HG02588 (cell line): Measurements from ENCODE around the gene SUN5.
"Not testable (repeated sequence)": the region's sequence is repeated elsewhere in the genome, so short reads cannot be mapped to it uniquely, and the experiment has no call there.

Source experiments
- ATAC-seq: cut with Tn5 transposase; IDR thresholded peaks from one replicate; pipeline ENCODE4 v1.9.1; 2021; ENCODE audit warnings: mild to moderate bottlenecking, moderate library complexity; ENCODE audit not compliant: unreplicated experiment

The SUN5 gene

DNA sequence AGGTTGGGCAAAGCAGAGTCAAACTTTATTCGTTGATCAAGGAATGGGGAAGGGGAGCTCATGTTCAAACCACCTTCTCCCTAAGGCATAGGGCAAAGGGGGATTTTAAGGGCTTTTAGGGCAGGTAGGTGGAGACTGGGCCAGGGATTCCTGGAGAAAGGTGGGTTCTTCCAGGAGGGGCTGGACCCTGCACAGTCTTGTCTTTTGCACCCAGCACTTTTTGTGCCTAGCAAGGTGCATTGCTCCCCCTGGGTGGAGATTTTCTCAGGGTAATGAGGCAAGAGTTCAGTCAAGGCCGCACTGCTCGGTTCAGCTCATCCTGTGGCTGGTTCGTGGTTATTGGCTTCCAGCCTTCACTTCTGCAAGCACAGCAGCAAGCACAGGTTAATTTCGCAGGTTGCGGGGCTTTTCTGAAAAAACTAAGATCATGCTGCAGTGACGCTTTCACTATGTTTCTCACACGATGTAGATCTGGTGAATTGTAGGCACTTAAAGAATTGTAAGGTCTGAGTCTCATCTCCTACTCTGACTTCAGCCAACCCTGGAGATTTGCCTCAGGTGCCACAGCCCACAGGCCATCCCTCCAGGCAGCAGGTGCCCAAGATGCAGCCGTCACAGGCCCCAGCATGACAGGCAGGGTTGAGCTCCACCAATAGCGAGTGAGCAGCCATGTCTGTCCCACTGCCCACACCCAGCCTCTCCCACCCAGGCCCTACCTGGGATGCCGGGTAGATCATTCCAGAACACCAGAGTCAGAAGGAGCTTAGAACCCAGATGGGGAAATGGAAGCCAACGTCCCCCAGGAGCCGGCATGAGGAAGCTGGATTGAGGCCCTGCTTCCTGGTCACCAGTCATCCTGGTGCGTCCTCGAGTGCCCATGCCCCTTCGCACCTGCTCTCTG, 37.1 kb downstream of the SUN5 start:
- no peak for ATAC-seq

DNA sequence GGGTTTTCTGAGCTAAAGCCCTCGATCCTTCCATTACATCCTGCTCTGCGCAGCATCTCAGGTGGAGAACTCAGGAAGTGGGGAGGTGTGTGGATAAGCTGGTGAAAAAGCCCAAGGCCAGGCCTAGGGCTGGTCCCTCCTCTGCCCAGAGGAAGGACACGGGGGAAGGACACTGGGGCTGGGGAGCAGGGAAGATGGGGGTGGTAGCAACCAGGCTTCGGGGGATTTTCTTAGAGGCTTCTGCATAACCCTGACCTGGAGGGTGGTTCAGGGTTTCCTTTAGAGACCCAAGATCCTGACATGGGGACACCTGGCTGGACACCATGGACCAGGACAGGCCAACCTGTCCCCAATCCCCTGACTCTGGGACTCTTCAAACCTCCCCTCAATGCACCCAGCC, 37.9 kb downstream of the SUN5 start:
- ATAC-seq: no peak

DNA sequence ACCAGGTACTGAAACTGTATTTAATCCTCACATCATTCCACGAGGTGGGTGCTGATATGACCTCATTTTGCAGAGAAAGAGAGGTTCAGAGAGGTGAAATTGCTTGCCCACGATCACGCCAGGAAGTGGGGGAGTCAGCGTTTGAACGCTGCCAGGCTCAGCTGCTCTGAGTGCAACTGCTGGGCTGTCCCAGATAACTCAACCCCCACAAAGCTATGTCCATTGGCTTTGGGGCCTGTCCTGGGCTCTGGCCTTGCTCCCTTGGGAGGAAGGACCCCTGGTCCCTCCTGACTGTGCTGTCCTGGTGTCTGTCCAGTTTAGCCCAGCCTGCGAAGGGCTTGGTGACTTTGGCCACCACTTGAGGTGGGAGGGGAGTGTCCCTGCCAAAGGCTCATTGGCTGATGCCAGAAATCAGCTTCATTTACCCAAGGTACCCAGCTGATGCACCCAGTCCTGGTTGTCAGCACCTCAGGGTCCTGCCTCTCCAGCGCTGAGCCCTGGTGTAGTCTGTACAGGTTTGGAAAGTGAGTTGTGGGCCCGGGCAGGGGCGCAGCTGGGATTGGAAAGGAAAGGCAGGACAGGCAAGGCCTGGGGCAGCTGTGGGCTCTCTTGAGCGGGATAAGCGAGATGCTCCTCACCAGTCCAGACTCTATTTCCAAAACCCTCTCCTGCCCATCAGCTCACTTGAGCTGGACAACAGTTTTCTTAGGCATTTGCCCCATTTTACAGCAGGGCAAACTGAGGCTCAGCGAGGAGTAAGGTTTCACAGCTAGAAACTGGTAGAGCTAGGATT, 38.5 kb downstream of the SUN5 start:
- no peak for ATAC-seq

DNA sequence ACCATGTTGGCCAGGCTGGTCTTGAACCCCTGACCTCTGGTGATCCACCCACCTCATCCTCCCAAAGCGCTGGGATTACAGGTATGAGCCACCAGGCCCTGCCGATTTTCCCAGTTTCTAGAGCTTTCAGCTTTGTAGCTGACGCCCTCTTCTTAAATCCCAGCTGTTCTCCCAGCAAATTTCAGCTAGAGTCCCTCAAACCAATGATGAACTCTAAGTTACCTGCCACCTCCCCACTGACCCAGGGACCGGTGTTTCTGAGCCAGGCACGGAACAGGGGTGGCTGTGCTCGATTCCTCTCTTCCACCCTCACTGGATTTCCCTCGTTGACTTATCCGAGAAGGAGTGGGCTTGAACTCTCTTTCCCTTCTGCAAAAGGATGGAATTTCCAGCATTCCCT, 39.1 kb downstream of the SUN5 start:
- no peak for ATAC-seq

DNA sequence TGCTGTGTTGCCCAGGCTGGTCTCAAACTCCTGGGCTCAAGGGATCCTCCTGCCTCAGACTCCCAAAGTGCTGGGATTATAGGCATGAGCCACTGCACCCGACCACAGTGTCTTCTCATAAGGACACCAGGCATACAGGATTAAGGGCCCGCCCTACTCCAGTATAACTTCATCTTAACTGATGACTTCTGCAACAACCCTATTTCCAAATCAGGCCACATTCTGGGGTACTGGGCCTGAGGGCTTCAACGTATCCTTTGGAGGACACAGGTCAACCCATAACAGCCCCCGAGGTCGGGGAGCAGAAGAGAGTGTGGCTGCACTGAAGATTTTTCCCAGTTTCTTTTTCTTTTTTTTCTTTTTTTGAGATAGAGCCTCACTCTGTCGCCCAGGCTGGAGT, 39.7 kb downstream of the SUN5 start:
- ATAC-seq: no peak

DNA sequence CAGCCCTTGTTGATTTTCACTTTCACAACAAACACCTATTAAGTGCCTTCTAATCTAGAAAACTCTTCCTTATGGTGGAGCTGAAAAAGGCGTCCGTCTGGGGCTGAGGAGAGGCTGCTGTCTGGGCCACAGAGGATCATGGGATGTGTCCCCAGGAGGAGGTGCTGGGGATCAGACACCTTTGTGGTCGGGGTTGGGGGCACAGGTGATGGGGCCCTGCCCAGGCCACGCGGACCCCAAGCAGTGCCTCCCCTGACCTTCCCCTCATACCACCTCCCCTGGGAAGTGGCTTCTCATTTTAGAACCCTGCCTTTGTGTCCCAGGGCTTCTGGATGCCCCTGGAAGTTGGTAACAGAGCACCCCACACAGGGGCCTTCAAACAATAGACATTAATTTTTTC, 41.1 kb downstream of the SUN5 start:
- no peak for ATAC-seq

DNA sequence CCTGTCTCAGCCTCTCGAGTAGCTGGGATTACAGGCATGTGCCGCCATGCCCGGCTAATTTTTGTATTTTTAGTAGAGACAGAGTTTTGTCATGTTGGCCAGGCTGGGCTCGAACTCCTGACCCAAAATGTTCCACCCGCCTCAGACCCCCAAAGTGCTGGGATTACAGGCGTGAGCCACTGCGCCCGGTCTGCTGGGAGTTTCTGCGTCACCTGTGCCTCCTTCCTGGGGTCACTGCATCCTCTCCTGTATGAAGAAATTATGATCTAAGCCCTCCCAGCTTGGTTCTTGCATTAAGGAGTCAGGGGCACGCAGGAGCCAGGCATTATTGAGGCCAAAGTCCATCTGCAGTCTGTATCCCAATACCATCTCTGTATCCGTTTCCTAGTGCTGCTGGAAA, 41.6 kb downstream of the SUN5 start:
- not testable (repeated sequence) for ATAC-seq

DNA sequence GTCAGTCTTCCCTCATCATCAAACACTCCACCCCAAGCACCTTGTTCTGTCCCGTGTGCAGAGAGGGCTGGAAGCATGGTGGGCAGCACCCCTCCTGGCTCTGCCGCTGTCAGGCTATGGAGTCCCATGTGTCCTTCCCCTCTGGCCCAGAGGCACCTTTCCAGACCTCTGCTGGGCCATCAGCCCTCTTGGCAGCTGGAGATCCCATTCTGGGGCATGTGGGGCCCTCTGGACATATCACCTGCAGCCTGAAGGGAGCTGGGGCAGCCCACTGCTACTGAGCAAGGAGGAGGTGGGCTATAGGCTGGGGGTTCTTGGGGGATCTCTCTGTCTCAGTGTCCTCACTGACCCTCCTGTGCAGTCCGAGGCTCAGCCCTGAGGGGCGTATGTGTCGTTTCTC, 42.2 kb downstream of the SUN5 start:
- ATAC-seq: no peak

DNA sequence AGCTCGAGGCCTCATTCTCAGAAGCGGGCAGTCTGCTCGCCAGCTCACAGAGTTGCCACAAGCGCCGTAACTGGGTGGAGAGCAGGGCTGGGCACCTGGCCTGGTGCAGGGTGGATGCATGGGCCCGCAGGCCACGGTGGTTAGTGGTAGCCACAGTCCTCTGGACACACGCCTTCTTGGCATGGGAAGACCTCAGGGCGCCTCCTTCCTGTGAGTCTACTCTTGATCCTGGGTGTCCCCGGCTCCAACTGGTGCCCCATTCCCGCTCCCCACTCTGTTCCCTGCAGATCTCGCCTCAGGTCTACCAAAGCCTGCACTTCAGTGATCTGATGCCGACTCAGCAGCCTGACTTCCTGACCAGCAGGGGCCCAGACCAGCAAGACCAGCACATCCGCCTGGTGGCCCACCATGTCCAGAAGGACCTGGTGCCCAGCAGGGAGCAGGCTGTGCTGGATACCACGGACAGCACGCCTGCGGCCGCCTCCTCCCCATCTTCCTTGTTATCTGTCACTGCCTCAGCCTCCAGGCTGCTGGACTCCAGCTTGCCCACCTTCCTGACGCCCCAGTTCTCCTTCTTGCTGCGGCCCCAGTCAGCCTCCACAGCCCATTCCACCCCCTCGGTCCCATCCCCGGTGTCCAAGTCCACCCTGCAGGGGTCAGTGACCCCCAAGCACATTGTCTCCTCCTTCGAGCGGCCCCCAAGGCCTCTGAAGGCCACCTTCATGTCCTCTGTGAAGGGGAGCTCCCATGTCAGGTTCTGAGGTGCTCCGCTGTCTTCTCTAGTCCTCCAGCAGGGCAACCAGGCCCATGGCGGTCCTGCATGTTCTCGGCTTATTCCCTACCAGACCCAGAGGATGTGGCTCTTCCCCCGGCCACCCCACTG, 43.1 kb downstream of the SUN5 start:
- ATAC-seq: no peak

DNA sequence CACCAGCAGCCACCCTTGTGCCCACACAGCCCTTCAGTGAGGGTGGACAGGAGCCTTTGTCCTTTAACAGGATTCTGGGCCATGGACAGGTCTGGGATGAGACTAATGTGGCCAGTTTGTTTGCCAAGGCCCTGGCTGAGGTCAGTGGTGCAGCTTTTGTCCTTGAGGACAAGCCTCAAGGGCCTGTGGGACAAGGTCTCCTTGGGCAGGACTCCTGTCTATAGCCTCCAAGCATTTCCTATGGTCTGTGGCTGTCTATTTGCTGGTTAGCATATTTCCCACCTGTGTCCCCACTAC, 44.1 kb downstream of the SUN5 start:
- ATAC-seq: no peak

DNA sequence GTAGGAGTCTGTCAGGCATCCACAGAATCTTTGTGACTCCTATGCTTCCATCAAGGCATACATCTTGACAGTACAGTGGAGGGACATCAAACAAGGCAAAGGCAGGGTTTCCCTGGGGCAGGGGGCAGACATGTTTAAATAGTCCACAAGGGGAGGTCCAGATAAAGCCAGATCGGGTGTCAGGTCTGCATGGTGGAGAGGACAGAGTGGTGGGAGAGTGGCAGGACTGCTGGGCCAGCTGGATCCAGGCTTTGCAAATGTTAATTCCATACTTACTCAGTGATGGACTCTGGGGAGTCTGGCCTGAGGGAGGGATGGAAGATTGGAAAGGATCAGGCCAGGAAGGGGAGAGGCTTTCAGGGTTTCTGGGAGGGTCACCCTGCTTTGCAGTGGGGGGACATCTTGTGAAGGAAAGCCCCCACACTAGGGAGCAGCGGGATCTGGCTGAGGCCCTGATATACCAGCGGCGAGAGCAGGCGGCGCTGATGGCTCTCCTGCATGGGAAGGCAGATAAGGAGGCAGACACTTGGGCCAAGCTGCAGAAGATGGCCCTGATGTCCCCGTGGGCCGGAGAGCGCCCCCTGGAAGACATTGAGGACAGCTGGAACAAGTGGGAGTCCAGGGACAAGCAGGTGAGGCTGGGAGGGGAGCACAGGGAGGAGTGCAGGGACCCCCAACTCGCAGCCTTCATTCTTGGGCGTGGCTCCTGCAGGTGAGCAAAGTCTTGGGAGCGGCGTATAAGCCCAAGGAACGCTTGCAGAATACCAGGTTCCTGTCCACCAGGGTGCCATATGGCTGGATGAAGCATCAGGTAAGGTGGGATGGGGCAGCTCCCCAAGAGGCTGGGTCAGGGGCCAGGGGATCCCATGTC, 44.6 kb downstream of the SUN5 start:
- no peak for ATAC-seq

DNA sequence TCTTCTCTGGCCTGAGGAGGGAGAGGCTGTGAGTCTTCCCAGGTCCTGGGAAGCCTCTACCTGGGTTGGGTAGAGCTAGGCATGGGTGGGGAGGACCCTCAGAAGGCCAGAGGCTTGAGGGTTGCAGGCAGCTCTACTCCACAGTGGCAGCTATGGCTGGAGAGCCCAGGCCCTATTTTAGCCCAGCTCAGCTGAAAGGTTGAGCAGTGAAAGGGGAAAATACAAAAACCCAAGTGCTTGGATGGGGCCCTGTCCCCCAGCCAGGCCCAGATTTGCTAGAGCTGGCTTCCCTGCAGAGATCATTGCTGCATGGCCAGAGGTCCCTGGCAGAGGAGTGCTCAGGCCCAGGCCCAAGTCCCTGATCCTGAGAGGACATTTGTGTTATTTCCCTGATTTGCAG, 45.7 kb downstream of the SUN5 start:
- ATAC-seq: no peak

DNA sequence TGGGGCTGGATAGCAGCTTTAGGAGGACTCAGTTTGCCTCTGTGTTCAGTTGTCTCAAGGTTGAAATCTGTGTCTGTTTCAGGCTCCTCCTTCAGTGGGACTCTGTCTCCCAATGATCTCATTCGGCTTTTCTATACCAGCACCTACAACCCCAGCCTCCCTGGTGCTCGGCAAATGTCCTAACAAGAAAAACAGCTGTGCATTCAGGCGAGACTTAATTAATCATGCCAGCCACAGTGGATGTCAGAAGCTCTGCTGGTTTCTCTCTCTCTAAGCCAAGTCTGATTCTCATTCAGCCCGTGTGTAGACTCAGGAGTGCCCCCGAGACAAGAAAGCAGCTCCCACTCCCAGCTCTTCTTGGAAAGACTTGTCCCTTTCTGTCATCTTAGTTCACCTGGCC, 46.8 kb downstream of the SUN5 start:
- ATAC-seq: no peak

DNA sequence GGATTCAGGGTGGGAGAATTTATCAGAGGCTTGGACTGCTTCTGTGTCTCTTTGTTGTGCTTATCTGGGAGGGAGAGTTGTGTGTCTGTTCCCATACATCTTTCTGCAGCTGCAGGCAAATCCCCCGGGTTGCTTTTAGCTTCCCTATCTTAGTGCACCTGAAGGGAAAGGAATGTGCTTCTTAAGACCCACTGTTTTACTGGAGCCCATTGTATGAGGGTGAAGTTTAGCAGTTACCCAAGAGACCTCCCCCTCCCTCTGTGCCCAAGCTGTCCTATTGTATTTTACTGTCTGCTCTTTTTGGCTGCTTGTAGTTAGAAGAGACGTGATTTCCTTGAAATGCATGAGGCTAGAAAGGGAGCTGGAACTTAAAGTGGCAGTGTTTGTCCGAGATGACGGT, 53.7 kb downstream of the SUN5 start:
- not testable (repeated sequence) for ATAC-seq

DNA sequence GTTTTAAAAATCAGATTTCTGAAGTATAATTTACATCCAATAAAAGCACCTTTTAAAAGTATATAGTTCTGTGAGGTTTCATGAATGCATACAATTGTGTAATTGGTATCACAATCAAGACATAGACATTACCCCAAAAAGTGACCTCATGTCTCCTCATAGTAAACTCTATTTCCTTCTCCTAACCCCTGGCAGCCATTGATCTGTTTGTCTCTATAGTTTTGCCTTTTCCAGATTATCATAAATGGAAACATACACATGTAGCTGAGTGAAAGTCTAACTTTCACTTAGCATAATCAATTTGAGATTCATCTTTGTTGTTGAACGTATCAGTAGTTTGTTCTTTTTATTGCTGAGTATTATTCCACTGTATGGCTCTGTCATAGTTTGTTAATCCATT, 57.6 kb downstream of the SUN5 start:
- ATAC-seq: no peak

DNA sequence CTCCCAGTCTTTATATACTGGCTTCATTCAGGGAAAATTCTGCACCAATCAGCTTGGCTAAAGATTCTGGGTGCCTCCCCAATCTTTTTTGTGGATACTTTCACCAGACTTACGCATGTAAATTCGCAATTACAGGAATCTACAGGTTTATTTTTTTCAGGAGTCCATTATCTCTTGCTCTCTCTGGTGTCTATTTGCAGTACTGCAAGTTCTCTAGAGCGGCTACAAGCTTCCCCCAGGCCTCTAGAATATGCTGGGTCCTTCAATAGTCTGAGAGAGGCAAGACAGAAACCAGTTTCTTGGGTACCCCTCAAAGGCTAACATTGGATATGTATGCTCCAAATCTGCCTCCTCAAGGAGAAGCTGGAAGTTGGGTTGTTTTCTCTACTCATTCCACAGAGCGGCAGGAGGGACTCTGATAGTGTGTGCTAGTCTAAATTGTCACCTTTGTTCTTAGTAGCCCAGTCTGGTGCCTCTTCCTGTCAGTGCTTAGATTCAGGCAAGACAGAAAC, 58.5 kb downstream of the SUN5 start:
- ATAC-seq: no peak

DNA sequence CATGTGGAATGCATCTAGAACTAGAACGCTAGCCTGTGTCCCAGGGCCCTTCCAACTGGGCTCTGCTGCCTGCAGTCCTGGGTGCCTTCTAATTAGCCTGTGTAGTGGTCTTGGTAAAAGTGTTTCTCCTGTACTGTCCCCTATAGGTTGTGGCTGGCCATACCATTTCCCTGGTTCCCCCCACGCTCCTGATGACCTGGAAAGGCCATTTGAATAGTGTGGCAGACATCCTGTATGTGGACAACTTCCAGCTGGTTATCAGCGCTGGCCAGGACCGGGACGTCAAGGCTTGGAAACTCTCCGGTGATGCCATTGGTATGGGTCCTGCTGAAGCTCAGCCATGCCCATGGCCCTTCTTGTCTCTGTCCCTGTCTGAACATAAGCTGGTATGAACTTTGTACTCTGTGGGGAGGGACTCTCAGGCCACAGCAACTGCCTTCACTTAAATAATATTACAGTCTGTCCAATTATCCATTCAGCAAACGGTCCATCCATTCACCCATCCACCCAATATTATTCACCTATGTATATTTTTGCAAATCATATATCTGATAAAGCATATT, 60.7 kb downstream of the SUN5 start:
- ATAC-seq: no peak

DNA sequence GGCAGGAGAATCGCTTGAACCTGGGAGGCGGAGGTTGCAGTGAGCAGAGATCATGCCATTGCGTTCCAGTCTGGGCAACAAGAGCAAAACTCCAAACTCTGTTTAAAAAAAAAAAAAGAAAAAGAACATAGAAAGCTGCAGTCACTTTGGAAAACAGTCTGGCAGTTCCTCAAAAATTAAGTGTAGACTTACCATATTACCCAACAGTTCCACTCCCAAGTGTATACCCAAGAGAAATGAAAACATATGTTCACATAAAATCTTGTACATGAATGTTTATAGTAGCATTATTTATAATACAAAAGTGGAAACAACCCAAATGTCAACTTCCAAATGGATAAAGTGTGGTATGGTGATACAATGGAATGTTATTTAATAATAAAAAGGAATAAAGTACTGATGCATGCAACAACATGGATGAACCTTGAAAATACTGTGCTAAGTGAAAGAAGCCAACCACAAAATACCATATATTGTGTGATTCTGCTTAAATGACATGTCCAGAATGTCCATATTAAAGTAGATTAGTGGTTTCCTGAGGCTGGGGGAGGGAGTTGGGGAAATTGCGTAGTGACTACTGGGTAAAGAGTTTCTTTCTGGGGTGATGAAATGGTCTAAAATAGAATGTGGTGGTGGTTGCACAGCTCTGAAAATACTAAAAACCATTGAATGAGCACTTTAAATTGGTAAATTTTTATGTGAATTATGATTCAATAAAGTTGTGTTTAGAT, 62.9 kb downstream of the SUN5 start:
- ATAC-seq: no peak

DNA sequence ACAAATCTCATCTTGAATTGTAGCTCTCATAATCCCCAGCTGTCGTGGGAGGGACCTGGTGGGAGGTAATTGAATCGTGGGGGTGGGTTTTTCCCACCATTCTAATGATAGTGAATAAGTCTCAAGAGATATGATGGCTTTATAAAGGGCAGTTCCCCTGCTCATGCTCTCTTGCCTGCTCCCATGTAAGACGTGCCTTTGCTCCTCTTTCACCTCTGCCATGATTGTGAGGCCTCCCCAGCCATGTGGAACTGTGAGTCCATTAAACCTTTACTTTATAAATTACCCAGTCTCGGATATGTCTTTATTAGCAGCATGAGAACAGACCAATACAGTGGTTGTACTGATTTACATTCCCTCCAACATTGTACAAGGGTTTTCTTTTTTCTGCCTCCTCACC, 69.7 kb downstream of the SUN5 start:
- ATAC-seq: no peak
